ENCODE data around the gene GPC5.
"Not testable (repeated sequence)": the region's sequence is repeated elsewhere in the genome, so short reads cannot be mapped to it uniquely, and the experiment has no call there.

The GPC5 gene

DNA sequence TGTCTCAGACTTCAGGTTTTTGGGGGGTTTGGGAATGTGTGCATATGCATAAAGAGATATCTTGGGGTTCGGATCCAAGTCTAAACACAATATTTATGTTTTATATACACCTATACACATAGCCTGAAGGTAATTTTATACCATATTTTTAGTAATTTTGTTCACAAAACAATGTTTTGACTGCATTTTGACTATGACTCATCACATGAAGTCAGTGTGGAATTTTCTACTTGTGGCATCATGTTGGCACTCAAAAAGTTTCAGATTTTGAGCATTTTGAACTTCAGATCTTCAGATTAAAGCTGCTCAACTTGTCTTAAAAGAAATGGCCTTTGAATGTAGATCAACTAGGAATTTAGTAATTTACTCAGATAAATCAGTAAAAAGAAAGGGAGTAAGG is 1115.3 kb downstream of the GPC5 start:
- DNase-seq: no peak

DNA sequence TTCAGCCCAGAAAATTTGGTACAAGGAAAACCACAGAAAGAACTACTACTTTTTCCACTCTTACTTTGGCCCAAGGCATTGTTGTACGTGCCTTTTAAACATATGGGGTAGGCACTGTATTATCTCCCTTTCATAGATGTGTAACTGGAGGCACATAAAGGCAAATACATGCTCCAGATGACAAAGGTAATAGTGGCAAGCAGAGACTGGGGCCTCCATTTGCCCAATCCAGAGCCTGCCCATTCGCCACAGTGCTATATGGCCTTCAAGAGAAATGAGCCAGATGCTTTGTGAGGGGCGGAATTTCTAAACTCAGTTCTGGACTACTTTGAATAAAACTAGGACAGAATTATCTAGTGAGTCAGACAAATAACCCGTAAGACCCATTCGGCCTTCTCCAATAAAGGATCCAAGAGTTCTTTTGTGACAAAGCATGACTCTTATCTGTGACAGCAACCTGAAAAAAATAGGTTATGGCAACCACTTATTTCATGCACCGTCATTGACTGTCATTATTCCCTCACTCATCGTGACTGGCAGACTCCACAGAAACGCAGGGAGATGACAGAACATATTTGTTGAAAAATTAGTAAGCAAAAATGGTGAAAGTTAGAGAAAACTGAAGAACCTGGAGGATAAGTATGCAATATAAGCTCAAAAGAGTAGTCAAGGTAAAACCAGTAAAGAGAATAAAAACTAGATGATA is 1116.2 kb downstream of the GPC5 start:
- no peak for DNase-seq

DNA sequence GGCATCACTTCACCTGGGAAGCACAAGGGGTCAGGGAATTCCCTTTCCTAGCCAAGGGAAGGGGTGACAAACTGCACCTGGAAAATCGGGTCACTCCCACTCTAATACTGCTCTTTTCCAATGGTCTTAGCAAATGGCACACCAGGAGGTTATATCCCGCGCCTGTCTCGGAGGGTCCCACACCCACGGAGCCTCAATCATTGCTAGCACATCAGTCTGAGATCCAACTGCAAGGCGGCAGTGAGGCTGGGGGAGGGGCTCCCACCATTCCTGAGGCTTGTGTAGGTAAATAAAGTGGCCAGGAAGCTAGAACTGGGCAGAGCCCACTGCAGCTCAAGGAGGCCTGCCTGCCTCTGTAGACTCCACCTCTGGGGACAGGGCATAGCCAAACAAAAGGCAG is 1118.5 kb downstream of the GPC5 start:
- DNase-seq: not testable (repeated sequence)

DNA sequence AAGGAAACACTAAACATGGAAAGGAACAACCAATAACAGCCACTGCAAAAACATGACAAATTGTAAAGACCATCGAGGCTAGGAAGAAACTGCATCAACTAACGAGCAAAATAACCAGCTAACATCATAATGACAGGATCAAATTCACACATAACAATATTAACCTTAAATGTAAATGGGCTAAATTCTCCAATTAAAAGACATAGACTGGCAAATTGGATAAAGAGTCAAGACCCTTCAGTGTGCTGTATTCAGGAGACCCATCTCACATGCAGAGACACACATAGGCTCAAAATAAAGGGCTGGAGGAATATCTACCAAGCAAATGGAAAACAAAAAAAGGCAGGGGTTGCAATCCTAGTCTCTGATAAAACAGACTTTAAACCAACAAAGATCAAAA is 1120.2 kb downstream of the GPC5 start:
- DNase-seq: not testable (repeated sequence)

GRCh38 chr13:92530364-92530763 is 1131.9 kb downstream of the GPC5 start:
- DNase-seq: no peak

GRCh38 chr13:92535222-92536006 is 1137.0 kb downstream of the GPC5 start:
- no peak for DNase-seq

- no peak for DNase-seq
Measured at GRCh38 chr13:92537471-92537870, 1139.0 kb downstream of the GPC5 start.

GRCh38 chr13:92538164-92538563 is 1139.7 kb downstream of the GPC5 start:
- DNase-seq: no peak

- DNase-seq: not testable (repeated sequence)
Measured at GRCh38 chr13:92539148-92539547, 1140.7 kb downstream of the GPC5 start.

- DNase-seq: no peak
Measured at GRCh38 chr13:92547266-92547665, 1148.8 kb downstream of the GPC5 start.

DNA sequence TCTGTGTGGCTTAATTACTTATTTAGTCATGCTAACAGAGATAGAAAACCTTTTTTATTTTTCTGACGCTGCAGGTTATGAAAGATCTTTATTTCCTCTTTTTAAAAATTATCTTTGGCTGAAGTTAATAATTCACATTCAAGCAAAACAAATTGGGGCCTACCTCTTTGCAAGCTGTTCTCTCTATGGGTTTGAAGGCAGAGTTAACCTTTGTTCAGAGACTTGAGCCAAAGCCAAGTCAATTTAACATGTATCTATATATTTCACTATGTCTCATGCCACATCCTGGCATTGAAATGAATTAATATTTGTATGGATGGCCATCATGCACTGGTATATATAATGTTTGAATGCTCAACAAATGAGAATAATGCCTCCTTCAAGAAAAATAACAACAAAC is 1150.9 kb downstream of the GPC5 start:
- DNase-seq: no peak

GRCh38 chr13:92553470-92554114 is 1155.2 kb downstream of the GPC5 start:
- DNase-seq: no peak

DNA sequence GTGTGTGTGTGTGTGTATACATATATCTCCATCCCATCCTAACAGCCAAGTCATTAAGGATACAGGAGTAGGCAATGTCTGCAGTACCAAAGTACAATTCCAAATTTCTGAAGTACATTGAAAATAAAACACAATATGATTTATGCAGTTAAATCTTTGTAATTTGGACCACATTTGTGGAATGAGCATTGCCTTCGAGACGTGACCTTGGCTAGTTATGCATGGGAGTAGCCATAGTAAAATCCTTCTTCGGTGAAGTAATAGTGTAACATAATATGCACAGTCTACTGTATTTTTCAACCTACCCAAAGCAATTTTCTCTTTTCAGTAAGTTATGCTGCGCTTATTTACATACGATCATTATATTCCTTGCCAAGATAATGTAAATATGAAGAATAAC is 1162.5 kb downstream of the GPC5 start:
- DNase-seq: no peak

DNA sequence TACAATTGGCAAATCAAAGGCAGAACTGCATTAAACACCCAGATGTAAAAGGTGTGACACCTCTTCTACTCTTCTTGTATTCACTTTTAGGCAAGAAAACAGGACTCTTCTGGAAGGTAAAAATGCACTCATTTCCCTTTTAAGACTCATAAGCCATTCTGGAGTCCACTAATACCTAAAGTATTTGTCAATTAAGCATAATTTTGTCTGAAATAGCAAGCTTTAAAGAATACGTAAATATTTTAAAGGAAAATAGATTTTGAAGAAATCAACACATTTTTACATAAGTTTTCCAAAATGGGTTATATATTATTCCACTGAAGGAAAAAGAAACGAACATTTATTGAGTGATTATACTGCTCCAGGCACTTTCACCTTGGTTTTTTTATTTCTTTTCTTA is 1166.5 kb downstream of the GPC5 start:
- DNase-seq: no peak

GRCh38 chr13:92566767-92567166 is 1168.3 kb downstream of the GPC5 start:
- DNase-seq: no peak

- DNase-seq: no peak
Measured at GRCh38 chr13:92572190-92572589, 1173.8 kb downstream of the GPC5 start.

- no peak for DNase-seq
Measured at GRCh38 chr13:92573467-92574057, 1175.1 kb downstream of the GPC5 start.

DNA sequence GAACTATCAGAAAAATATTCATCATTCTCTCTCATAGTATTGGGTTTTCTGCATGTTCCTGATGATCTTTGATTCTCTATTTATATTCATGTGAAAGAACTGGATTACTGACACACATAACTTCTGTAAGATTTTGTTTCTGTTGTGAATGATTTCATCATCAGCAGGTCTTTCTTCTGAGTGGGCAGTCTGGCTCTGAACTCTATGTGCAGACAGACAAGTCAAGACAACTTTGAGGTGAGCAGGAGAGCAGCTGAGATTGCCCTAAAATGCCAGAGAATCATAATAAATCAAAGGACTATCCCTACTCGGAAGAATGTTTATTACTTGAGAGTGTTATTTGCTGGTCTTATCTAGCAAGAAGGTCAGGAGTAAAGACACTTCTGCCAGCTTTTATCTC is 1176.1 kb downstream of the GPC5 start:
- no peak for DNase-seq

DNA sequence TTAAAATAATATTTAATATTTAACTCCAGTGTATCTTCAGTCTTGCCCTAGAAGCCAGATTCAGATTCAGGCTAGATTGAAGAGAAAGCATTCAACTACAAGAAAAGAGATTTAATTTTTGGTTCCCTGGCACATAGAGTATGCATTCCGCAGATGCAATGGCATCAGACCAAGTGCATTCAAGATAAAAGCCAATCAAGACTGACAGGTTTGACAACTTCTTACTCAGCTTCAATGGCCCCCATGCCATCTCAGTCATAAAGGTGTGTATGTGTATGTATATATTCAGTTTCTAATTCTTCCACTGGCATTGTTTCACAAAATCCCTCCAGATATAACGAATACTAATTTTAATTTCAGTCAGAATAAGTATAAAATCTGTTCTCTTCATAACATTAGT is 1177.4 kb downstream of the GPC5 start:
- DNase-seq: no peak

- DNase-seq: no peak
Measured at GRCh38 chr13:92578358-92578757, 1179.9 kb downstream of the GPC5 start.

DNA sequence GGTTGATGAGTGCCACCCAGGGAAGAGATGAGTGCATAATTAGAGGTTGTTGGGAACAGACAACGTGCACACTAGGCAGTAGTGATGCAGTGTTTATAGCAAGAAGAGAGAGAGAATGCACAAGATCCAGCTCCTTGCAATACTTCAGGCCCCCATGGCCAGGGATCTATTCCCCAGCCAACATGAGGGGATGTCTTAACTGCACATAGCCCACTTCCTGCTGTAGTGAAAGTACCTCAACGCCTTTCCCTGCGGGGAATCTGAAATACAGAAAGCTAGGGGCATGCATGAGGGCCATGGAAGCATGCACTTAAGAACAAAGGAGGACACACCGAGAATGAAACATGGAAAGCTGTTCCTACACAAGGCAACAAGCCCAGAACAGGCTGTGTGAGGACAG is 1191.5 kb downstream of the GPC5 start:
- DNase-seq: no peak

DNA sequence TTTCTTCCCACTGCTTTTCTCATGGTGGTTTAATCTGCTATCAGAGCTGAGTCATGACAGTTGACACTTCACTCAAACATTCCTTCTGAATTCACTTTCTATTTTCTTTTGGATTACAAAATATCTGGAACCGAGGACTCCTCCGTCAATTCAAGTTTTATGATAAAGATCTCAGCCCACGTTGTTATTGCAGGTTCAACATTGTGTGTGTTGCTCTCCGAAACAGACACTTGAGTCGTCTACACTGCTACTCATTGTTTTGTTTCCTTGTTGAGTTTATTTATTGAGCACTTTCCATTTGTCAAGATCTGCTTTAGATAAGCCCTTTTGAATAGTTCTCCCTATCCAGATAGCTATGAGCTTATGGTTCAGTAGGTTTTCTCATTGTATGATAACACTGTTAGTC is 1192.1 kb downstream of the GPC5 start:
- no peak for DNase-seq

- DNase-seq: no peak
Measured at GRCh38 chr13:92591117-92591516, 1192.7 kb downstream of the GPC5 start.

DNA sequence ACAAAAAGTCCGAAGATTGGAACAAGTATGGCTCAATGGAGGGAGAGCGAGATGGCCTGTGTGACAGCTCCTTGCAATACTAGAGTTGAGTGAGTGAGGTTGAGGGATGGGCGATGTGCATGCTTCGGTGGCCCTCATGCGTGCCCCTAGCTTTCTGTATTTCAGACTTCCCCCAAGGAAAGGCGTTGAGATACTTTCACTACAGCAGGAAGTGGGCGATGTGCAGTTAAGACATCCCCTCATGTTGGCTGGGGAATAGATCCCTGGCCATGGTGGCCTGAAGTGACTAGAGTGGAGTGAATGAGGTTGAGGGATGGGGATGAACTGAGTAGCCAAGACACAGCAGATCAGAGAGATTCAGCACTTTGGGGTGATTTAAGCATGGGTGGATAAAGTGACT is 1194.3 kb downstream of the GPC5 start:
- no peak for DNase-seq
